SIG-M5 treated with dmso at 0.1 percent for 504 hours (cell line): ENCODE measurements around the gene GPX7.

ENCODE experiments used
- DNase-seq: peaks from one replicate; lab custom pipeline; 2025; ENCODE audit not compliant: unreplicated experiment; lab: John Stamatoyannopoulos, UW

The GPX7 gene

GRCh38 chr1:52585474-52585873, 16.7 kb upstream of the GPX7 start:
- no peak for DNase-seq

- no peak for DNase-seq
Measured at GRCh38 chr1:52588027-52588426, 14.1 kb upstream of the GPX7 start.

- DNase-seq = peak; percentile 60
Measured at GRCh38 chr1:52588535-52588934, 13.6 kb upstream of the GPX7 start.

- no peak for DNase-seq
Measured at GRCh38 chr1:52590266-52590665, 11.9 kb upstream of the GPX7 start.

GRCh38 chr1:52592637-52593323, 9.4 kb upstream of the GPX7 start:
- DNase-seq = no peak

- DNase-seq = no peak
Measured at GRCh38 chr1:52593495-52593894, 8.7 kb upstream of the GPX7 start.

- no peak for DNase-seq
Measured at GRCh38 chr1:52595061-52595460, 7.1 kb upstream of the GPX7 start.

- DNase-seq = no peak
Measured at GRCh38 chr1:52597912-52598311, 4.3 kb upstream of the GPX7 start.

- no peak for DNase-seq
Measured at GRCh38 chr1:52598729-52599128, 3.4 kb upstream of the GPX7 start.

GRCh38 chr1:52599236-52599635, 2.9 kb upstream of the GPX7 start:
- no peak for DNase-seq

GRCh38 chr1:52600533-52601179, 1.5 kb upstream of the GPX7 start:
- no peak for DNase-seq

GRCh38 chr1:52601519-52601918, 652 bp upstream of the GPX7 start:
- DNase-seq = no peak

GRCh38 chr1:52602856-52603600, 857 bp downstream of the GPX7 start:
- no peak for DNase-seq

- no peak for DNase-seq
Measured at GRCh38 chr1:52603630-52604029, 1.5 kb downstream of the GPX7 start.

- DNase-seq = no peak
Measured at GRCh38 chr1:52604063-52604770, 2.0 kb downstream of the GPX7 start.

GRCh38 chr1:52613636-52614373, 11.6 kb downstream of the GPX7 start:
- DNase-seq = no peak

- DNase-seq = no peak
Measured at GRCh38 chr1:52614671-52615070, 12.5 kb downstream of the GPX7 start.

- no peak for DNase-seq
Measured at GRCh38 chr1:52615489-52616042, 13.4 kb downstream of the GPX7 start.

GRCh38 chr1:52621950-52622349, 19.8 kb downstream of the GPX7 start:
- DNase-seq = no peak

- DNase-seq = no peak
Measured at GRCh38 chr1:52623812-52624211, 21.6 kb downstream of the GPX7 start.

GRCh38 chr1:52627028-52627427, 24.9 kb downstream of the GPX7 start:
- peak; percentile 44 for DNase-seq
